HG03159 (cell line): Measurements from ENCODE around the gene CAAP1.
A peak's percentile ranks its signal among the peaks of the same experiment; 100 is the strongest.
"Not testable (repeated sequence)": the region's sequence is repeated elsewhere in the genome, so short reads cannot be mapped to it uniquely, and the experiment has no call there.

Experiments
- ATAC-seq: cut with Tn5 transposase; IDR thresholded peaks from one replicate; pipeline ENCODE4 v1.9.1; 2021; ENCODE audit warnings: mild to moderate bottlenecking, moderate library complexity; ENCODE audit not compliant: unreplicated experiment

Gene CAAP1

DNA sequence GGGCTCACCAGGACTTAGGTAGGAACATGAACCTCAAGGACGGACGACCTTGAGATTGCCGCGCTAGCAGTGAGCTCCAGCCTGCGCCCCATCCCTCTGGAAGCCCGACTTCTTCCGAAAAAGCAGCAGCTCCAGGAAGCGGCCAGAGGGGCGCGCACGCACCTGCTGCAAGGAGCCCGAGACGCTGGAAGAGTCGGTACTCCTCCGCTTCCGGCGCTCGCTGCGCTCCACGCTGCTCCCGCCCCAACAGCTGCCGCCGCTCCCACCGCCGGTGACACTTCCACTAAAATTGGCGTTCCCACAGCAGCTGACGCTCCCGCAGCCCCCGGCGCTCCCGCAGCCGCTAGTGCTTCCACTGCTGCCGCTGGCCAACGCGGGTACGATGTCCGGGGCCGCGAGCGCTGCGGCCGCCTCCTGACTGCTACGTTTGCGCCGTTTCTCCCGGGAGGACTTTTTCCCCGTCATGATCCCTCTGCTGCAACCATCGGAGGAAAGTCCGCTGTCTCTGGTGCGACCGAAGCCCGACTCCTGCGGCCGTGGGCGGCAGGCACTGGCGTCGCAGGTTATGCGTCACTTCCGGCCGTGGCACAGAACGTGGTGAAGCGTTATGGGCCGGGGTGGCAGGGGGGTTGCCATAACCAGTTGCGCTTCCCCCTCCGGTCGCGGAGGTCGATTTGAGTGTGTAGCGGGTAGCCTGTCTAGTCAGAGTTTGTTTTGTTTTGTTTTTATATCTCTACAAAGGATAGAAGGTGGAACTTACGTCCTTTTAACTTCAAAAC, at the start of gene CAAP1:
Gene CAAP1, minus strand, starts transcription at position 552 of the 779 bp plus-strand sequence. Its CDS starts 87 bp downstream, at position 465.
- ATAC-seq, result peak; percentile 96

GRCh38 chr9:26940779-26941178, 48.2 kb upstream of the CAAP1 start:
- ATAC-seq, result no peak

- ATAC-seq, result no peak
These were observed 47.5 kb upstream of the CAAP1 start for GRCh38 chr9:26939955-26940711.

- ATAC-seq, result no peak
These were observed 45.3 kb upstream of the CAAP1 start for GRCh38 chr9:26937816-26938371.

DNA sequence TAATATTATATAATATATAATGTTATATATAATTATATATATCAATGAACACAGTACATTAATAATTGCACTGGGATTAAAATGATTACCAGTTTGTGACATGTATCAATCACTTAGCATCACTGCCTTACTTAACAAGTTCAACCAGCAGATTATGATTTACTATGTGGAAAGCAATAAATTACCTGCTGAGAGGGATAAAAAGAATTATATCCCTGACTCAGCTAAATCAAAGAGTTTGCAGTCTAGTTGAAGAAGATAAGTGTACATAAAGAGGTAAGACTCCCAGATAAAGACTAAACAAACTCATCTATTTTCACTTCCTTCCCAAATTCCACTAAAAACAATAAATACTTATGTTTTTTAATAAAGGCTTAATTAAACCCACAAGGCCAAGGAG, 43.2 kb upstream of the CAAP1 start:
- no peak for ATAC-seq

DNA sequence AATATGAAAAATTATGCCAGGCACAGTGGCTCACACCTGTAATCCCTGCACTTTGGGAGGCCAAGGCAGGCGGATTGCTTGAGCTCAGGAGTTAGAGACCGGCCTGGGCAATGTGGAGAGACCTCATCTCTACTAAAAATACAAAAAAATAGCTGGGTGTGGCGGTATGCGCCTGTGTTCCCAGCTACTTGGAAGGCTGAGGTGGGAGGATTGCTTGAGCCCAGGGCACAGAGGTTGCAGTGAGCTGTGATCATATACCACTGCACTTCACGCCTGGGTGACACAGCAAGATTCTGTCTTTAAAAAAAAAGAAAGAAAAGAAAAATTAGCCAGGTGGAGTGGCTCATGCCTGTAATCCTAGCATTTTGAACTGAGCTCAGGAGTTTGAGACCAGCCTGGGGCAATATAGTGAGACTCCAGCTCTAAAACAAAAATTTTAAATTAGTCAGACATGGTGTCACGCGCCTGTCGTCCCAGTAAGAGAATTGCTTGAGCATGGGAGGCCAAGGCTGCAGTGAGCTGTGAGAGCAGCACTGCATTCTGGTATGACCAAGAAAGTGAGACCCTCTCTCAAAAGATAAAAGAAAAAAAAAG, 36.4 kb upstream of the CAAP1 start:
- no peak for ATAC-seq

- no peak for ATAC-seq
These were observed 33.0 kb upstream of the CAAP1 start for GRCh38 chr9:26925609-26926008.

GRCh38 chr9:26919698-26920097, 27.1 kb upstream of the CAAP1 start:
- ATAC-seq, result no peak

DNA sequence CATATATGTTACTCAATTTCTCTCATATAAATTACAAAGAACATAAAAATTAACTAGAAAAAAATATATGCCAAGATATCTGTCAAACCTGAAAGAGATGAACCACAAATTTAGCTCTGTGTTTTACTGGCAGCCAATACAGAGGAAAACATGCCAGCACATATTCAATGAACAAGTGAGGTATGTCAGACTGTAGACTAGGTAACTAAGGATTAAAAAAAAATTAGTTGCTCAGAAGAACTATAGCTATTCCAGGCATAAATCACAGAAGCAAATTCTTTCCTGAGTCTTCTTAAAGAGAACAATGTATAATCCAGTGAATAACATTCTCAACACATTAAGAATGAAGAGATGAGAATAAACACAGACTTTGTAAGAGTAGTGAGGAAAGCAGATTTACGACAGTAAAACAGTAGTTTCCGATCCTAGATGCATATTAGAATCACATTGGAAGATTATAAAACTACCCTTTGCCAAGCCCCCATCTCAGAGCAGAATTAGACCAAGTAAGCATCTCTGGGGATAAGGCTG, 20.6 kb upstream of the CAAP1 start:
- no peak for ATAC-seq

DNA sequence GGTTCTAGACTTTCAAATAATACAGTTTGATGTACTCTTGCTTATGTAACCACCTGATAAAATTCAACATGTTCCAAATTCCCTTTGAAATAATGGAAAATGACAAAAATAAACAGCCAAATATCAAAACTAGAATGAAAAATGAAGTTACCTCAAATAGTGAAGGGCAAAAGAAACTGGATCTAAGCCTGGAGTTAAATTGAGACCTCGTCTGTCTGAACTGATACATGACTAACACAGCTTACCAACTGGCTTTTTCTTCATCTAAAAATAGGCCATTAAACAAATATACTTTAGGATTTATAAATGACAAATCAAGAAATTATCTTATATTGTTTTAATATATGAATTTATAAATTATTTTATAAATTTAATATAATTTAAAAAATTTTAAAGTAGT, 12.1 kb upstream of the CAAP1 start:
- ATAC-seq, result no peak

- ATAC-seq, result no peak
These were observed 11.5 kb upstream of the CAAP1 start for GRCh38 chr9:26904070-26904469.

GRCh38 chr9:26893030-26893676, 551 bp upstream of the CAAP1 start:
- ATAC-seq, result no peak

DNA sequence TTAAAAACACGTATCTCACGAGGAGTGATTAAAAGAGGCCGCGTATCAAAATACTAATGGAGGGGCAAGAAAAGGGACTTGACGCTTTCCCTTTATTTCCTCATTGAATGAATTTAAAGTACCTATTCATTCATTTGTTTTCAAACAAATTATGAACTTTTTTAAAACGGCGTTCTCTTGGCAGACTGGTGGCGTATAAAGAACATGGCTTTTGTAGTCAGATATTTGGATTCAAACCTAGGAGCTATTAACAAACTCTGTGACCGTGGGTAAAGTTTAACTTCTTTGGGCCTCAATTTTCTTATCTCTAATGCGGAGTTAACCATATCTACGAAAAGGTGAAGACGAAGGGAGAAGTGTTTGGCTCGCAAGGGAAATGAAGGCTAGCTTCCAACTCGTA, 876 bp downstream of the CAAP1 start:
- ATAC-seq, result no peak

DNA sequence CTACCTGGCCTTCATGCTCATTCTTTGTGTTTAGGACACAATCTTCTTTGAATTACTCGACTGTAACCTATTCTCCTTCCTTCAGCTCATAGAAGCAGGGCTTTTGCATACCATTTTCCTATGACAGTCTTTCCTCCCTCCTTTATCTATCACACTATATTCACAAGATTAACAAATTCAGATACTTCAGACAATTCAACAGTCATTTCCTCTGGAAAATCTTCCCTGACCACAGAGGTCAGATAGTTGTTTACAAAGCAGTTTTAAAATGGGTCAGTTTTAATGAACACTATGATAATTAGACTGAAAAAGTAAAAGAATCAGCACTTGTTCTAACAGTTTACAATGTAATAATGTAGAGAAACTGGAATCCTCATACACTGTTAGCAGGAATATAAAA, 4.3 kb downstream of the CAAP1 start:
- ATAC-seq, result no peak

DNA sequence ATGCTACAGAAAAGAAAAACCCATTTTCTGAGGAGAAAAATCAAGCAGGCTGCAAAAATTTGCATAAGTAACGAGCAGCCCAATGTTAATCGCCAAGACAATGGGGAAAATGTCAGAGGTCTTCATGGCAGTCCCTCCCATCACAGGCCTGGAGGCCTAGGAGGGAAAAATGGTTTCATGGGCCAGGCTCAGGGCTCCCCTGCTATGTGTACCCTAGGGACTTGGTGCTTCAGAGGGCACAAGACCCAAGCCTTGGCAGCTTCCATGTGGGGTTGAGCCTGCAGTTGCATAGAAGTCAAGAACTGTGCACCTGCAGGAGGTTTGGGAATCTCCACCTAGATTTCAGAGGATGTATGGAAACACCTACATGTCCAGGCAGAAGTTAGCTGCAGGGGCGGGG, 10.4 kb downstream of the CAAP1 start:
- ATAC-seq, result no peak

GRCh38 chr9:26880262-26880661, 12.3 kb downstream of the CAAP1 start:
- no peak for ATAC-seq

GRCh38 chr9:26875155-26875554, 17.4 kb downstream of the CAAP1 start:
- not testable (repeated sequence) for ATAC-seq

DNA sequence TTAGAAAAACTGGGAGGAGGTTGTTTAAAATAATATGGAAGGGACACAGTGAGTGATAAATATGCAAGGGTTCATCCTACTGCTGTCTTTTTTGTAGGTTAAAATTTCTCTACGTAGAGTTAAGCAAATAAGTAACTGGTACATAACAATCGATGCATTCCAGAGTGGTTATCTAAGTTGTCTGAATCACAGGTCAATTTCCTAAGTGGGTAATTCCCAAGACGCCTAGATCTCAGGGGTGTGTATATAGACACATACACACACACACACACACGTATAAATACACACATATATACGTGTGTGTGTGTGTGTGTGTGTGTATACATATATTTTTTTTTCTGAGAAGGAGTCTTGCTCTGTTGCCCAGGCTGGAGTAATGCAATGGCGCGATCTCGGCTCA, 22.3 kb downstream of the CAAP1 start:
- no peak for ATAC-seq

DNA sequence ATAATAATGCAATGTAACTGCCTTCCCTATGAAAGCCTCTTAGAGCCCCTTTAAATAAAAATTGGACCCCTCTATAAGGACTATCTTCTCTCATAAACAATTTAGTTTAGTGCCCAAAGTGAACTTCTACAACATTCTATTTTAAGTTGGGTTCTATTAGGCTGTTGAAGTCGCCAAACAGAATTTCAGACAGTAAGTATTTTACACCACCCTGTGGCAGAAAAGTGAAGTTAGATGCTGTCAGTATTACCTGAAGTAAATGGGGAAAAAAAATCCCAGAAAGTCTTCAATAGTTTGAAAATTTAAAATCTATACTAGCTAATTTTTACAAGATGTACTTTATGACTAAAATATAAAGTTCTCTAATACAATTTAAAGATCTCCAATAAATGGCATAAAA, 29.5 kb downstream of the CAAP1 start:
- no peak for ATAC-seq

- peak; percentile 83 for ATAC-seq
These were observed 36.1 kb downstream of the CAAP1 start for GRCh38 chr9:26856413-26857032.
